ENCODE data around the gene C1orf35. TPM values are rescaled to one million over a fixed set of nuclear protein-coding genes. Genes with fewer than 3 reads are reported as not detected.

Gene C1orf35
- total and polyA plus RNA-seq, 2 experiments from 2014 or later, result 36.2 to 43.7 TPM

GRCh38 chr1:228101994-228102790, 933 bp downstream of the C1orf35 start:
- peaks cover 30% of the 10 kb centered on the region for H3K36me3 ChIP-seq
- peak; percentile 30 to 51 for DNase-seq (ENCODE audit: low read depth in 1 of 2, low spot score in 1 of 2)
- peak overlapping the region; percentile 90 for H3K27ac ChIP-seq
- H3K27me3 ChIP-seq, result no peaks in the 10 kb centered on the region
- peak overlapping the region; percentile 92 for H3K4me3 ChIP-seq
- TF ChIP-seq, protein P1, sequence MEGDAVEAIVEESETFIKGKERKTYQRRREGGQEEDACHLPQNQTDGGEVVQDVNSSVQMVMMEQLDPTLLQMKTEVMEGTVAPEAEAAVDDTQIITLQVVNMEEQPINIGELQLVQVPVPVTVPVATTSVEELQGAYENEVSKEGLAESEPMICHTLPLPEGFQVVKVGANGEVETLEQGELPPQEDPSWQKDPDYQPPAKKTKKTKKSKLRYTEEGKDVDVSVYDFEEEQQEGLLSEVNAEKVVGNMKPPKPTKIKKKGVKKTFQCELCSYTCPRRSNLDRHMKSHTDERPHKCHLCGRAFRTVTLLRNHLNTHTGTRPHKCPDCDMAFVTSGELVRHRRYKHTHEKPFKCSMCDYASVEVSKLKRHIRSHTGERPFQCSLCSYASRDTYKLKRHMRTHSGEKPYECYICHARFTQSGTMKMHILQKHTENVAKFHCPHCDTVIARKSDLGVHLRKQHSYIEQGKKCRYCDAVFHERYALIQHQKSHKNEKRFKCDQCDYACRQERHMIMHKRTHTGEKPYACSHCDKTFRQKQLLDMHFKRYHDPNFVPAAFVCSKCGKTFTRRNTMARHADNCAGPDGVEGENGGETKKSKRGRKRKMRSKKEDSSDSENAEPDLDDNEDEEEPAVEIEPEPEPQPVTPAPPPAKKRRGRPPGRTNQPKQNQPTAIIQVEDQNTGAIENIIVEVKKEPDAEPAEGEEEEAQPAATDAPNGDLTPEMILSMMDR (IDR thresholded peaks at IDR 0.05; ENCODE audit: low read depth, low read length), result peak; percentile 15
- no peaks in the 10 kb centered on the region for H3K9me3 ChIP-seq (ENCODE audit: low read depth)
- H3K4me1 ChIP-seq (ENCODE audit: low read depth), result no peaks in the 10 kb centered on the region

- H3K36me3 ChIP-seq, result peaks cover 27% of the 10 kb centered on the region
- no peaks in the 10 kb centered on the region for H3K9me3 ChIP-seq (ENCODE audit: low read depth)
- no peak overlapping the region for H3K27ac ChIP-seq
- H3K4me1 ChIP-seq (ENCODE audit: low read depth), result no peaks in the 10 kb centered on the region
- peak overlapping the region; percentile 92 for H3K4me3 ChIP-seq
- TF ChIP-seq, protein P1 (IDR thresholded peaks at IDR 0.05; ENCODE audit: low read depth, low read length), result no peak
- no peak for DNase-seq (ENCODE audit: low read depth in 1 of 2, low spot score in 1 of 2)
- no peaks in the 10 kb centered on the region for H3K27me3 ChIP-seq
These were observed 1.5 kb downstream of the C1orf35 start for GRCh38 chr1:228101614-228101993.

- H3K27me3 ChIP-seq, result no peaks in the 10 kb centered on the region
- peaks cover 27% of the 10 kb centered on the region for H3K36me3 ChIP-seq
- DNase-seq (ENCODE audit: low read depth in 1 of 2, low spot score in 1 of 2), result no peak
- H3K4me1 ChIP-seq (ENCODE audit: low read depth), result no peaks in the 10 kb centered on the region
- no peaks in the 10 kb centered on the region for H3K9me3 ChIP-seq (ENCODE audit: low read depth)
- no peak overlapping the region for H3K27ac ChIP-seq
- H3K4me3 ChIP-seq, result no peak overlapping the region
- TF ChIP-seq, protein P1 (IDR thresholded peaks at IDR 0.05; ENCODE audit: low read depth, low read length), result no peak
These were observed 2.1 kb downstream of the C1orf35 start for GRCh38 chr1:228100822-228101613.

DNA sequence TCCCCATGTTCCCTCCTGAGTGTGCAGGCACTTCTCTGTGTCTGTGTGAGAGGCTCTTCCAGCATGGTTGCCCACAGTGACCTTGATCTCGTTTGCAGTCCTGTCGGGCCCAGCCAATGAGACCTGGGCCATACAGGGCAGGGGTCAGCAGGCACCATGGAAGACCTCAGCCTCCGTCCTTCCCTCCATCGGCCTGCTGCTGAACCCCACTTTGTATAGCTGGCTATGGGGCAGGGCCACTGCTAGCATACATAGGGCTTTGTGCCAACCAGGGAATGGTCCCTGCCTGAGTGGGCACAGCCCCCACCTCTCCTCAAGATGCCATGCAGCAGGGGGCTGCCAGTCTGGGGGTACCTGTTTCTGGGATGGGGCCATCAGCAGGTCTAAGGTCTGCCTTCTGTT, 3.8 kb downstream of the C1orf35 start:
- Histone ChIP-seq H3K9me3 (ENCODE audit: low read depth) (no peaks in the 10 kb centered on the region), H3K4me1 (ENCODE audit: low read depth) (no peaks in the 10 kb centered on the region), H3K4me3 (no peak overlapping the region), H3K36me3 (peaks cover 27% of the 10 kb centered on the region), H3K27ac (peak overlapping the region; percentile 19), H3K27me3 (no peaks in the 10 kb centered on the region)
- no peak for DNase-seq (ENCODE audit: low read depth in 1 of 2, low spot score in 1 of 2)
- TF ChIP-seq, protein P1 (IDR thresholded peaks at IDR 0.05; ENCODE audit: low read depth, low read length), result no peak

DNA sequence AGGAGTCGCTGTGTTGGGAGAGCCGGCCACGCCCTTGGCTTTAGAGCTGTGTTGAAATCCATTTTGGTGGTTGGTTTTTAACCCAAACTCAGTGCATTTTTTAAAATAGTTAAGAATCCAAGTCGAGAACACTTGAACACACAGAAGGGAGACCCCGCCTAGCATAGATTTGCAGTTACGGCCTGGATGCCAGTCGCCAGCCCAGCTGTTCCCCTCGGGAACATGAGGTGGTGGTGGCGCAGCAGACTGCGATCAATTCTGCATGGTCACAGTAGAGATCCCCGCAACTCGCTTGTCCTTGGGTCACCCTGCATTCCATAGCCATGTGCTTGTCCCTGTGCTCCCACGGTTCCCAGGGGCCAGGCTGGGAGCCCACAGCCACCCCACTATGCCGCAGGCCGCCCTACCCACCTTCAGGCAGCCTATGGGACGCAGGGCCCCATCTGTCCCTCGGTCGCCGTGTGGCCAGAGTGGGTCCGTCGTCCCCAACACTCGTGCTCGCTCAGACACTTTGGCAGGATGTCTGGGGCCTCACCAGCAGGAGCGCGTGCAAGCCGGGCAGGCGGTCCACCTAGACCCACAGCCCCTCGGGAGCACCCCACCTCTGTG, 4.7 kb downstream of the C1orf35 start:
- H3K36me3 ChIP-seq, result peaks cover 27% of the 10 kb centered on the region
- no peaks in the 10 kb centered on the region for H3K27me3 ChIP-seq
- TF ChIP-seq, protein P1 (IDR thresholded peaks at IDR 0.05; ENCODE audit: low read depth, low read length), result no peak
- DNase-seq (ENCODE audit: low read depth in 1 of 2, low spot score in 1 of 2), result no peak
- no peak overlapping the region for H3K4me3 ChIP-seq
- H3K4me1 ChIP-seq (ENCODE audit: low read depth), result no peaks in the 10 kb centered on the region
- no peak overlapping the region for H3K27ac ChIP-seq
- H3K9me3 ChIP-seq (ENCODE audit: low read depth), result no peaks in the 10 kb centered on the region
